ENCODE data around the gene FOXRED1.
"Not testable (repeated sequence)": the region's sequence is repeated elsewhere in the genome, so short reads cannot be mapped to it uniquely, and the experiment has no call there.

FOXRED1 gene

GRCh38 chr11:126277780-126278179 is 8.8 kb downstream of the FOXRED1 start:
- no peak for DNase-seq

- DNase-seq, result no peak
Observed at GRCh38 chr11:126279191-126279590, 10.2 kb downstream of the FOXRED1 start.

- no peak for DNase-seq
Observed at GRCh38 chr11:126280595-126280994, 11.6 kb downstream of the FOXRED1 start.

- no peak for DNase-seq
Observed at GRCh38 chr11:126281245-126281644, 12.3 kb downstream of the FOXRED1 start.

GRCh38 chr11:126281666-126282175 is 12.8 kb downstream of the FOXRED1 start:
- no peak for DNase-seq

GRCh38 chr11:126282361-126282735 is 13.4 kb downstream of the FOXRED1 start:
- peak; percentile 83 for DNase-seq

- peak; percentile 81 for DNase-seq
Observed at GRCh38 chr11:126282736-126283591, 14.0 kb downstream of the FOXRED1 start, which contains the start of gene TIRAP. Gene TIRAP (plus strand): TSS chr11:126283093. CDS start chr11:126290895, 7,802 bp downstream.

GRCh38 chr11:126284829-126285228 is 15.9 kb downstream of the FOXRED1 start:
- DNase-seq, result no peak

- no peak for DNase-seq
Observed at GRCh38 chr11:126288237-126288636, 19.3 kb downstream of the FOXRED1 start.

- no peak for DNase-seq
Observed at GRCh38 chr11:126290887-126291286, 21.9 kb downstream of the FOXRED1 start.

GRCh38 chr11:126293726-126294125 is 24.8 kb downstream of the FOXRED1 start:
- DNase-seq, result no peak

- no peak for DNase-seq
Observed at GRCh38 chr11:126297004-126297403, 28.1 kb downstream of the FOXRED1 start.

GRCh38 chr11:126303623-126304456 is 34.9 kb downstream of the FOXRED1 start, which contains the start of gene DCPS:
Gene DCPS (plus strand): TSS chr11:126304060. CDS start chr11:126304081, 21 bp downstream.
- DNase-seq, result peak; percentile 96

GRCh38 chr11:126304457-126305075 is 35.6 kb downstream of the FOXRED1 start:
- no peak for DNase-seq

- DNase-seq, result no peak
Observed at GRCh38 chr11:126305699-126306098, 36.7 kb downstream of the FOXRED1 start.

GRCh38 chr11:126307706-126308105 is 38.8 kb downstream of the FOXRED1 start:
- peak; percentile 57 for DNase-seq

GRCh38 chr11:126308271-126308671 is 39.3 kb downstream of the FOXRED1 start:
- DNase-seq, result no peak

GRCh38 chr11:126308771-126309170 is 39.8 kb downstream of the FOXRED1 start:
- not testable (repeated sequence) for DNase-seq

- peak; percentile 89 for DNase-seq
Observed at GRCh38 chr11:126310200-126310991, 41.4 kb downstream of the FOXRED1 start.

GRCh38 chr11:126310992-126311310 is 42.0 kb downstream of the FOXRED1 start:
- DNase-seq, result no peak

GRCh38 chr11:126311401-126312291 is 42.7 kb downstream of the FOXRED1 start:
- no peak for DNase-seq

Data from right hindlimb (tissue), 1 donor.